WTC11 (cell line): ENCODE data around the gene INHBB. TPM values are rescaled to one million over a fixed set of nuclear protein-coding genes. Genes with fewer than 3 reads are reported as not detected.

Experiments
- ATAC-seq: fragments of 200-7000 bp; cut with Tn5 transposase; 2 replicates; pipeline ENCODE4 v1.10.0; 2021; ENCODE audit warnings: mild to moderate bottlenecking, moderate library complexity
- CTCF ChIA-PET: fragments of 300-600 bp; sonication (Branson Sonifier 250); formaldehyde crosslinking; loops from one replicate; lab custom pipeline; 2021; ENCODE audit warnings: antibody characterized with exemption; lab: Charles Lee
- POLR2A ChIA-PET: fragments of 350-600 bp; sonication (Branson Sonifier 250); formaldehyde crosslinking; loops from one replicate; lab custom pipeline; 2021; ENCODE audit warnings: antibody characterized with exemption; lab: Charles Lee
- DNase-seq: peaks from one replicate; pipeline ENCODE4 v3.0.0; 2021; ENCODE audit warnings: low spot score
- H3K27ac Mint-ChIP-seq: 2 replicates; pipeline ENCODE4 v1.8.0; 2021; ENCODE audit warnings: mixed read lengths
- H3K27me3 Mint-ChIP-seq: 2 replicates; pipeline ENCODE4 v1.8.0; 2021; ENCODE audit warnings: low read depth, mild to moderate bottlenecking, moderate library complexity, mixed read lengths
- H3K36me3 Mint-ChIP-seq: 2 replicates; pipeline ENCODE4 v1.8.0; 2021; ENCODE audit warnings: mixed read lengths
- H3K4me1 Mint-ChIP-seq: 2 replicates; pipeline ENCODE4 v1.8.0; 2022; ENCODE audit warnings: mixed read lengths
- H3K4me3 Mint-ChIP-seq: 2 replicates; pipeline ENCODE4 v1.8.0; 2021; ENCODE audit warnings: mild to moderate bottlenecking, moderate library complexity, mixed read lengths
- H3K9me3 Mint-ChIP-seq: 2 replicates; pipeline ENCODE4 v1.8.0; 2021; ENCODE audit warnings: mixed read lengths
- AFF4 ChIP-seq: sonication (generic); formaldehyde crosslinking; IDR thresholded peaks from 2 replicates; pipeline ENCODE4 v1.8.1; 2023; ENCODE audit warnings: mild to moderate bottlenecking, missing genetic modification reagents, borderline replicate concordance
- ATF2 ChIP-seq: sonication (generic); formaldehyde crosslinking; IDR thresholded peaks from 2 replicates; pipeline ENCODE4 v1.8.1; 2022; ENCODE audit warnings: low read depth, missing genetic modification reagents, borderline replicate concordance
- ATF3 ChIP-seq: sonication (generic); formaldehyde crosslinking; conservative IDR thresholded peaks from 2 replicates; pipeline ENCODE4 v1.8.1; 2022; ENCODE audit warnings: mild to moderate bottlenecking, missing genetic modification reagents
- CTCF ChIP-seq: fragments of 200-600 bp; IDR thresholded peaks from 2 replicates; pipeline ENCODE4 v1.8.0; 2022; ENCODE audit warnings: antibody characterized with exemption
- E2F1 ChIP-seq: sonication (generic); formaldehyde crosslinking; IDR thresholded peaks from 2 replicates; pipeline ENCODE4 v1.8.0; 2022; ENCODE audit warnings: mild to moderate bottlenecking, missing genetic modification reagents
- ELF4 ChIP-seq: sonication (generic); formaldehyde crosslinking; IDR thresholded peaks from 2 replicates; pipeline ENCODE4 v1.8.1; 2022; ENCODE audit warnings: low read depth, mild to moderate bottlenecking, moderate library complexity, missing genetic modification reagents
- ESRRA ChIP-seq: sonication (generic); formaldehyde crosslinking; IDR thresholded peaks from 2 replicates; pipeline ENCODE4 v1.8.1; 2022; ENCODE audit warnings: mild to moderate bottlenecking, missing genetic modification reagents, borderline replicate concordance
- FOXK1 ChIP-seq: sonication (generic); formaldehyde crosslinking; IDR thresholded peaks from 2 replicates; pipeline ENCODE4 v1.8.0; 2022; ENCODE audit warnings: mild to moderate bottlenecking, moderate library complexity, missing genetic modification reagents
- FOXP4 ChIP-seq: sonication (generic); formaldehyde crosslinking; IDR thresholded peaks from 2 replicates; pipeline ENCODE4 v1.8.0; 2022; ENCODE audit warnings: mild to moderate bottlenecking, missing genetic modification reagents
- GRHL2 ChIP-seq: fragments of 250-450 bp; sonication (Bioruptor Pico); IDR thresholded peaks from 2 replicates; pipeline ENCODE4 v1.8.0; 2022; ENCODE audit warnings: mild to moderate bottlenecking, moderate library complexity; ENCODE audit not compliant: insufficient replicate concordance, severe bottlenecking
- JUN ChIP-seq: sonication (generic); formaldehyde crosslinking; IDR thresholded peaks from 2 replicates; pipeline ENCODE4 v1.8.0; 2023; ENCODE audit warnings: mild to moderate bottlenecking, missing genetic modification reagents
- KAT7 ChIP-seq: sonication (generic); formaldehyde crosslinking; IDR thresholded peaks from 2 replicates; pipeline ENCODE4 v1.8.1; 2023; ENCODE audit warnings: missing genetic modification reagents, mild to moderate bottlenecking, borderline replicate concordance
- MXD4 ChIP-seq: fragments of 250-450 bp; sonication (Bioruptor Pico); IDR thresholded peaks from 2 replicates; pipeline ENCODE4 v1.8.0; 2021; ENCODE audit warnings: mild to moderate bottlenecking, moderate library complexity, borderline replicate concordance
- NFATC4 ChIP-seq: fragments of 250-450 bp; sonication (Bioruptor Pico); IDR thresholded peaks from 2 replicates; pipeline ENCODE4 v1.9.0; 2021; ENCODE audit warnings: mild to moderate bottlenecking
- PREB ChIP-seq: sonication (generic); formaldehyde crosslinking; IDR thresholded peaks from 2 replicates; pipeline ENCODE4 v1.8.1; 2022; ENCODE audit warnings: mild to moderate bottlenecking, missing genetic modification reagents, moderate library complexity, borderline replicate concordance
- ZNF263 ChIP-seq: sonication (generic); formaldehyde crosslinking; IDR thresholded peaks from 2 replicates; pipeline ENCODE4 v1.8.1; 2022; ENCODE audit warnings: low read depth, mild to moderate bottlenecking, moderate library complexity, missing genetic modification reagents
- ZNF425 ChIP-seq: fragments of 250-450 bp; sonication (Bioruptor Pico); conservative IDR thresholded peaks from 2 replicates; pipeline ENCODE4 v1.9.0; 2021; ENCODE audit warnings: mild to moderate bottlenecking
- total RNA-seq: library from RNA; stranded (reverse); gene quantifications from 3 replicates; pipeline ENCODE4 v1.2.3, GENCODE V29; 2021

INHBB gene
- total RNA-seq, 1 experiment from 2014 or later = 0.26 TPM

GRCh38 chr2:120323214-120323613 lies 22.7 kb upstream of the INHBB start (continued):
- TF ChIP-seq ZNF425 = no peak
- TF ChIP-seq ZNF263 (CRISPR knock-in tag) = no peak
- TF ChIP-seq MXD4 (CRISPR knock-in tag) = no peak
- TF ChIP-seq ESRRA (CRISPR knock-in tag) = no peak
- no peak for TF ChIP-seq AFF4 (CRISPR knock-in tag)

GRCh38 chr2:120323807-120324399 lies 22.0 kb upstream of the INHBB start:
- H3K27ac Mint-ChIP-seq = no peak overlapping the region
- ATAC-seq (no peak), DNase-seq (no peak)
- TF ChIP-seq NFATC4 = no peak
- TF ChIP-seq ATF3 (CRISPR knock-in tag) = no peak
- no peak for TF ChIP-seq KAT7 (CRISPR knock-in tag)
- TF ChIP-seq E2F1 = no peak
- no peak for TF ChIP-seq FOXP4 (CRISPR knock-in tag)
- no peak for TF ChIP-seq GRHL2 (CRISPR knock-in tag)
- no peak for TF ChIP-seq JUN
- TF ChIP-seq ELF4 (CRISPR knock-in tag) = no peak
- no peak for TF ChIP-seq PREB (CRISPR knock-in tag)
- no peak for TF ChIP-seq CTCF
- no peak for TF ChIP-seq ATF2 (CRISPR knock-in tag)
- no peak for TF ChIP-seq FOXK1 (CRISPR knock-in tag)
- H3K27me3 Mint-ChIP-seq = peaks cover 5% of the 10 kb centered on the region
- CTCF ChIA-PET = interaction anchor here (0.7 to 2.7 kb wide), 4 partner anchors 11 to 188 kb away, joined by 3 to 11 read pairs (median 6); no protein-coding TSS in a partner anchor
- POLR2A ChIA-PET = no interaction called here
- H3K9me3 Mint-ChIP-seq = no peaks in the 10 kb centered on the region
- no peak overlapping the region for H3K4me3 Mint-ChIP-seq
- no peaks in the 10 kb centered on the region for H3K36me3 Mint-ChIP-seq
- no peaks in the 10 kb centered on the region for H3K4me1 Mint-ChIP-seq
